GM18909 (cell line): ENCODE results near the gene TDP1.
A peak's percentile ranks its signal among the peaks of the same experiment; 100 is the strongest.

Experiments
- ATAC-seq: cut with Tn5 transposase; IDR thresholded peaks from one replicate; pipeline ENCODE4 v1.9.1; 2021; ENCODE audit warnings: mild to moderate bottlenecking; ENCODE audit not compliant: unreplicated experiment, poor library complexity

The TDP1 gene

GRCh38 chr14:90039253-90040010, 83.7 kb downstream of the TDP1 start:
- no peak for ATAC-seq

- no peak for ATAC-seq
Measured at GRCh38 chr14:90040411-90040810, 84.7 kb downstream of the TDP1 start.

- ATAC-seq, result no peak
Measured at GRCh38 chr14:90042496-90043252, 86.9 kb downstream of the TDP1 start.

- ATAC-seq, result no peak
Measured at GRCh38 chr14:90045616-90046015, 89.9 kb downstream of the TDP1 start.

- no peak for ATAC-seq
Measured at GRCh38 chr14:90049390-90049789, 93.7 kb downstream of the TDP1 start.

GRCh38 chr14:90050271-90050670, 94.5 kb downstream of the TDP1 start:
- ATAC-seq, result no peak

- no peak for ATAC-seq
Measured at GRCh38 chr14:90053044-90053443, 97.3 kb downstream of the TDP1 start.

- no peak for ATAC-seq
Measured at GRCh38 chr14:90054803-90055202, 99.1 kb downstream of the TDP1 start.

- ATAC-seq, result no peak
Measured at GRCh38 chr14:90056826-90057225, 101.1 kb downstream of the TDP1 start.

GRCh38 chr14:90058876-90059458, 103.2 kb downstream of the TDP1 start:
- ATAC-seq, result no peak

- peak; percentile 78 for ATAC-seq
Measured at GRCh38 chr14:90060312-90060964, 104.7 kb downstream of the TDP1 start.

- peak; percentile 25 for ATAC-seq
Measured at GRCh38 chr14:90060965-90061684, 105.4 kb downstream of the TDP1 start.

- ATAC-seq, result no peak
Measured at GRCh38 chr14:90061685-90062126, 106.0 kb downstream of the TDP1 start, which contains the start of gene KCNK13. Gene KCNK13, plus strand, starts transcription at chr14:90061994. Its CDS starts 212 bp downstream, at chr14:90062206.

- ATAC-seq, result no peak
Measured at GRCh38 chr14:90062127-90062794, 106.5 kb downstream of the TDP1 start.

- ATAC-seq, result no peak
Measured at GRCh38 chr14:90062822-90063539, 107.3 kb downstream of the TDP1 start.

- no peak for ATAC-seq
Measured at GRCh38 chr14:90072350-90072749, 116.6 kb downstream of the TDP1 start.

GRCh38 chr14:90079576-90079975, 123.8 kb downstream of the TDP1 start:
- no peak for ATAC-seq

GRCh38 chr14:90087433-90087832, 131.7 kb downstream of the TDP1 start:
- ATAC-seq, result no peak

GRCh38 chr14:90088176-90088575, 132.4 kb downstream of the TDP1 start:
- ATAC-seq, result no peak
